8988T (cell line): ENCODE measurements around the gene CYP2W1.

Experiments
- DNase-seq: peaks from one replicate; pipeline ENCODE4 v3.0.0; 2011

CYP2W1 gene

DNA sequence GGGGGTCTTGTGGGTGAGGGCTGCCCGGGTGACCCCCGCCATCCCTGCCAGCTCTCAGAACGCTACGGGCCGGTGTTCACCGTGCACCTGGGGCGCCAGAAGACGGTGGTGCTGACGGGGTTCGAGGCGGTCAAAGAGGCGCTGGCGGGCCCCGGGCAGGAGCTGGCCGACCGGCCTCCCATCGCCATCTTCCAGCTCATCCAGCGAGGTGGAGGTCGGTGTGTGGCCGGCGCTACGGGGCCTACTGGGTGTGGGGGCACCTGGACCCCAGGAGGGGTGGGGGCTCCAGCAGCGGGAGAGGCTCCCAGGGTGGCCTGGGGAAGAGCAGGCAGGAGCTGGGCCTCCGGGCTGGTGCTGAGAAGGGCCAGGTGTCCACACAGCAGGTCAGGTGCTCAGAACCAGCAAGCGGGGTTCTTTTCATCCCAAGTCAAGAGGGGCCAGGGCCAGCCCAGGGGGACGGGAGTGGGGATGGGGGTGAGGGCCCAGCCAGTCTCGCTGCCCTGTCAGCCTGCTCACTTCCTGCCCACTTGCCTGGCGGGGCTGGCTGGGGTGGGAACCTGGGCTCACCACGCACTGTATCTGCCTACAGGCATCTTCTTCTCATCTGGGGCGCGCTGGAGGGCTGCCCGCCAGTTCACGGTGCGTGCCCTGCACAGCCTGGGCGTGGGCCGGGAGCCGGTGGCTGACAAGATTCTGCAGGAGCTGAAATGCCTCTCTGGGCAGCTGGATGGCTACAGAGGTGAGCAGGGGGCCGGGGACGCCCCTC, 1.6 kb downstream of the CYP2W1 start:
- DNase-seq, result no peak

DNA sequence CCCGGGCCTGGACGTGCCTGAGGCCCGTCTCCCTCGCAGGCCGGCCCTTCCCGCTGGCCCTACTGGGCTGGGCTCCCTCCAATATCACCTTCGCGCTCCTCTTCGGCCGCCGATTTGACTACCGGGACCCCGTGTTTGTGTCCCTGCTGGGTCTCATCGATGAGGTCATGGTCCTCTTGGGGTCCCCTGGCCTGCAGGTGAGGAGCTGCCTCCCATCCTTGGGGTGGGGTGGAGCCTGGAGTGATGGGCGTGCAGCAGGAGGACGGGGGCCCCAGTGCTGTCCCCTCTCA, 2.1 kb downstream of the CYP2W1 start:
- no peak for DNase-seq

DNA sequence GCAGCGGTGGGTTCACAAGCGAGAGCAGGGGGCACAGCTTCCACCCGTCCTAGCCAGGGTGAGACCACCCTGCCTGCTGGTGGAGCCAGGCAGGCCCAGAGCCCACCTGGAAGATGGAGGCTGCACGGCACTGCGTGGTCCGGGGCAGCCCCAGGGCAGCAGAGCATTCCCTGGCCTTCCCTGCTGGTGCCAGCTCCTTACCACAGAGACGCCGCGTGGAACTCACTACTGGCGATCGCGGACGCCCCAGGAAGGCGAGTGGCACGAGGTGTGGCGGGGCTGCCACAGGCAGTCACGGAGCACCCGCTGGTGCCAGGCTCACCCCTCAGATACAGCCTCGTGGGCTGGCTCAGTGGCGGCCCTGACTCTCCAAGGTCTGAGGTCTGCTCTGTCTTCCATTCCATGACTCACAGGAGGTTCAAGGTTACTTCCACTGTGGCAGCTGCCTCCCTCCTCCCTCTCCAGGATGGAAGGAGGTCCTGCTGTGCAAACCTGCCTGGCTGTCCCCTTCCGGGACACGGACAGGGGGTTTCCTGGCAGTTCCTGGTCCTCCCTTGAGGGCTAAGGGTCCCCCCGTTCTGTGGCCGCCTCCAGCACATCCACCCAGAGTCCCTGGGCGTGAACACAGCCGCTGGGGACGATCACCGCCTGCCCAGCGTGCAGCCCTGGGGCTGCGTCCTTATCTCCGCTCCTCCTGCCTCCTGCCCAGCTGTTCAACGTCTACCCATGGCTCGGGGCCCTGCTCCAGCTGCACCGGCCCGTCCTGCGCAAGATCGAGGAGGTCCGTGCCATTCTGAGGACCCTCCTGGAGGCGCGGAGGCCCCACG, 3.1 kb downstream of the CYP2W1 start:
- no peak for DNase-seq

DNA sequence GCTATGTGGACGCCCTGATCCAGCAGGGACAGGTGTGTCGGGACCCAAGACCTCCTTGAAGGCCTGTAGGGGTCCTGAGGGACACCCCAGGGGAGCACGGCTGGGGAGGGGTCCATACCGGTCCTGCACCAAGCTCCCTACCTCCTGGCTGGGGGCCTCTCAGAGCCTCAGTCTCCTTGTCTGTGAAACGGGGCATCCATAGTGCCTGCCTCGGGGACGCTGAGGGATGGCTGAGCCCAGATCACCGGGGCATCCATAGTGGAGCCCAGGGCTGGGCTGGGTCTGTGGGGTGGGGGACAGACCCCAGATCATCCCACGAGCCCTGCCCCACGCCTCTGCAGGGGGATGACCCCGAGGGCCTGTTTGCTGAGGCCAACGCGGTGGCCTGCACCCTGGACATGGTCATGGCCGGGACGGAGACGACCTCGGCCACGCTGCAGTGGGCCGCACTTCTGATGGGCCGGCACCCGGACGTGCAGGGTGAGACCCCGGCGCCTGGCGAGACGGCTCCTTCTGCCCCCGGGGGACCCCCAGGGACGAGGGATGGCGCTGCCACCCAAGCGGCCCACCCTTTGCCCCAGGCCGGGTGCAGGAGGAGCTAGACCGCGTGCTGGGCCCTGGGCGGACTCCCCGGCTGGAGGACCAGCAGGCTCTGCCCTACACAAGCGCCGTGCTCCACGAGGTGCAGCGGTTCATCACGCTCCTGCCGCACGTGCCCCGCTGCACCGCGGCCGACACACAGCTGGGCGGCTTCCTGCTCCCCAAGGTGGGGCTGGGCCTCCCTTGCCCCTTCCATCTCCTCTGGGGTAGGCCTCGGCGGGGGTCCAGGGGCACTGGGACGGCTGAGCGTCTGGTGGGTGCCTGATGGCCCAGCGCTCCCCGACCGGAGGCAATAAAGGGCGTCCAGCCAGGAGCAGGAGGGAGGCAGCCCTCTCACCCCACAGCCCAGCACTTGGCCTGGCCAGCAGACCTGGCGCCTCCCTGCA, 4.1 kb downstream of the CYP2W1 start:
- no peak for DNase-seq

DNA sequence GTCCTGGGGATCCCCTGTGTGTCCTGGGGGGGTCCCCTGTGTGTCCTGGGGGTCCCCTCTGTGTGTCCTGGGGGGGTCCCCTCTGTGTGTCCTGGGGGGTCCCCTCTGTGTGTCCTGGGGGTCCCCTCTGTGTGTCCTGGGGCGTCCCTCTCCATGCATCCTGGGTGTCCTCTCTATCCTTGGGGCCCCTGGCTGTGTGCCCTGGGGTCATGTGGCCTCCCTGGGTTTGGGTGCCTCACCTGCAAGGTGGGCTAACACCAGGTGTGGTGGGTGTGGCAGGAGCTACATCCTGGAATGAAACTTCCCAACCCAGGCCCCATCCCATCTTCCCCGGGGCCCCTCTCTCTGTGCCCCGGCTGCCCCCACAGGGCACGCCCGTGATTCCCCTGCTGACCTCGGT, 4.9 kb downstream of the CYP2W1 start:
- DNase-seq, result no peak

DNA sequence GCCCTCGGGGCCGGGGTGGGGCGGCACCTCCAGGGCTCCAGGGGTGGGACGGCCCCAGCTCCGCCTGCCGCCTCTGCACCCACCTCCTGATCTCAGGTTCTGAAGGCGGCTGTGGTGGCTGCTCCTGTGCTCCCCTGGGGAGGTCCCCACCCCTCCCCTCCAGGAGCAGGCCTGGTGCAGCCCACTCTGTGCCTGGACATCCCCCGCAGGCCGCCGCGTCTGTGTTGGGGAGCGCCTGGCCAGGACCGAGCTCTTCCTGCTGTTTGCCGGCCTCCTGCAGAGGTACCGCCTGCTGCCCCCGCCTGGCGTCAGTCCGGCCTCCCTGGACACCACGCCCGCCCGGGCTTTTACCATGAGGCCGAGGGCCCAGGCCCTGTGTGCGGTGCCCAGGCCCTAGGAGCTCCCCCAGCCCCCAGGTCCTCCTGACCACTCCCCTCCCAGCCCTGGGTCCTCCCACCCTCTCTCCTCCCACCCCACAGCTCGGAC, 5.5 kb downstream of the CYP2W1 start:
- DNase-seq, result no peak

DNA sequence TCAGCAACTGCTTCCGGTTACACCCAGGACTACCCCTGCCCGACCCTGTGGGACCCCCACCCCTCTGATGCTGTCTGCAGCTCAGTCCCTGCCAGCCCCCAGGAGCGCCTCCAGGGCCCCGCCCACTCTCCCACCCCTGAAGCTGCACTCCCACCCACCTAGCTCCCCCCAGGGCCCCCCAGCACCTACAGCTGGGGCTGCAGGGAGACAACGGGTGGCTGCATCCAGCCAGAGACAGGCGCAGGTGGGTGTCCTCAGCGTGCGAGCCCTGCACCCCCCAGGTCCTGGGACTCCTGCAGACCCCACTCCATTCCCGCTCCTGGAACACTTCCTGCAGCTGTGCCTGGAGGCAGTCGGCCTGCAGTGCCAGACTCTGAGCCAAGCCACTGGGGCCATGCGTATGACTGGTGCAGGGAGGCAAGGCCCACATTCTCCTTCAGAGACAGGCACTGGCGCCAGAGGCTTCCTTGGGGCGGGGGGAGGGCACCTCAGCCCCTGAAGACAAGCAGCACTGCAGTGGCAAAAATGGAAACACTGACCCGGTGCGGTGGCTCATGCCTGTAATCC, 6.1 kb downstream of the CYP2W1 start:
- DNase-seq, result no peak

DNA sequence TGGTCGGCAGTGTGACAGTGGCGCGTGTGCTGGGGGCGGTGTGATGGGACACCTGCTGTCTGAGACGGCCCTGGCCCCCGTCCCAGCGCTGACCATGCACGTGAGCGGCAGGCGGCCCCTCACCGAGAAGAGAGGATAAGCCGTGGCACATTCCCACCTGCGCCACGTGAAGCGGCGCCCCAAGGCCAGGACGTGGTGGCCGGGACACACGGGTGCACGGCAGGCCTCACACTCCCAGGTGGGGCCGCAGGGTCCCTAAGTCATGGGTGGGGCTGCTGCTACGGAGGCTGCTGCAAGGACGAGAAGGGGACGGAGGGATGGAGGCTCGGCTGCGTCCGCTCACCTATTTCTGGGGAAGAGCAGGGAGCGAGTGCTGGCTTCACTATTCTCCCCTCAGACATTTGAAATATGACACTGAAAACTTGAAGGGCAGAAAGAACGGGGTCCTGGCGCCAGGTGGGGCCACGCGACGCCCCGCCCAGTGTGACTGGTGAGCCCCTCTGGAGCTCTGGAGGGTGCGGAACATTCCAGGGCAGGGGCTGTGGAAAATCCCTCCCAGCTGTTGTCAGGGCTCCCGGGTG, 7.5 kb downstream of the CYP2W1 start:
- no peak for DNase-seq

DNA sequence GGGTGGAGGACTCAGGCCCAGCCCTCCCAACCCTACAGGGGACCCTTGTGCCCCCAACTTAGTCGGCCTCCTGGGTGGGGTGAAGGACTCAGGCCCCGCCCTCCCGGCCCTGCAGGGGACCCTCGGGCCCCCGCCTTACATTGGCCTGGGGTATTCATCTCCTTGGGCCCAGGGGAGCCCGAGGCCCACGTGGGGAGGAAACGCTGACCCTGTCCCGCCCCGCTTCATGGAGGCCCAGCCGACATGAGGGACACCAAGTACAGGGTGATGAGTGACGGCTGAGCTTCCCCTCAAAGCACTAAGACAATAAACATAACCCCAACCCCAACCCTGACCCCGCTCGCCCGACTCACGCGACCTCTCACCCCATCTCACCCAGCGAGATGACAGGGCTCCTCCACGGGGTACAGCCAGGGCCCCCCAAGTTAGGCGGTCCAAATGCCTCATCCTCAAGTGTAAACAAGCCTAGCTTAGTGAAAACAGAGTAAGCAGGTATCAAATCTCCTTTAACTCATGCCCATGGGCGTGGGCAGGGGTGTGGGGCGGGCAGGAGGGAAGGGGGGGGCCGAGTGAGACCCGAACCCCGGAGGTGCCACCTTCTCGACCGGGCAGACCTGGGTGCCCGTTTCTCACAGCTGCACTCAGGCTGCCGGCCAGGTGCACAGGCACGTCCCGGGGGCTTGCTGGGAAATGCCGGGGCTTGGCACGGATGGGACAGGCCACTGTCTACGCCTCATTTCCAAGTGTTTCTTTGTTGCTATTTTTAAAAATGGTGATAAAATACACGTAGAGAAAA, 8.2 kb downstream of the CYP2W1 start:
- DNase-seq, result no peak

DNA sequence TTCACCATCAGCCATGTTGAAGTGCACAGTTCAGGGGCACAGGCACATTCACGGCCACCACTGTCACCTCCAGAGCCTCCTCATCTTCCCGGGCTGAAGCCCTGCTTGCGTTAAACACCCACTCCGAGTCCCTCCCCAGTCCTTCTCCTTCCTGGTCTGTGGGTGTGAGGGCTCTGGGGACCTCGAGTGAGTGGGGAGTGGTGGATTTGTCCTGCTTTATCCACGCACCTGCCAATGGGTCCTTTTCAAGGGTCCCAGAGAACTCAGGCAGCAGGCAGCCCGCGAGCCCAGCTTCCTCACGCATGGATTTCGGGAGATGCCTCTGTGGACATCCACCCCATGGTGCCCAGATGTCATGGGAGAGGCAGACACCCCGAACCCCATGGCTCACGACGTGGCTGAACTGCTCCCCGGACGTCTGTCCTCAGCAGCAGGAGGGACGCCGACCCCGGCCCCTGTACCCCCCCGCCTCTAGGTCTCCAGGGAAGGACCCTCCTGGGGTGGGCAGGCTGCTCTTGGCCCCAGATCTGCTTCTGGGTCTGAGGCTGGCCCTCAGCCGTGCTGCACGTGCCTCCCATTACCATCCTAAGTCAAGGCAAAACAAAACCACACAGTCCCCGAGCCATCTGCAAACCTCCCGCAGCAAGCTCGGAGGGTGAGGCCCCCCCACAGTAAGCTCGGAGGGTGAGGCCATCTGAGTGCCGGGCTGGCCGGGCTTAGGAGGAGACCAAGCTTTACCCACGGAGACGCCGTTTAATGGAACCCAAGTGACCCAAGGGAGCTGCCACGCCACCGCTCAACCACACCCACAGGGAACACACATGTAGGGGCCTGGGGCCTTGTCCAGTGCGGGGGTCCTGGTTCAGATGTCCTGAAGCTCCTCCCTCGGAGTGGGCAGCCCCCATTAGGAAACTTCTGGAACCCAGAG, 9.0 kb downstream of the CYP2W1 start:
- DNase-seq, result no peak

DNA sequence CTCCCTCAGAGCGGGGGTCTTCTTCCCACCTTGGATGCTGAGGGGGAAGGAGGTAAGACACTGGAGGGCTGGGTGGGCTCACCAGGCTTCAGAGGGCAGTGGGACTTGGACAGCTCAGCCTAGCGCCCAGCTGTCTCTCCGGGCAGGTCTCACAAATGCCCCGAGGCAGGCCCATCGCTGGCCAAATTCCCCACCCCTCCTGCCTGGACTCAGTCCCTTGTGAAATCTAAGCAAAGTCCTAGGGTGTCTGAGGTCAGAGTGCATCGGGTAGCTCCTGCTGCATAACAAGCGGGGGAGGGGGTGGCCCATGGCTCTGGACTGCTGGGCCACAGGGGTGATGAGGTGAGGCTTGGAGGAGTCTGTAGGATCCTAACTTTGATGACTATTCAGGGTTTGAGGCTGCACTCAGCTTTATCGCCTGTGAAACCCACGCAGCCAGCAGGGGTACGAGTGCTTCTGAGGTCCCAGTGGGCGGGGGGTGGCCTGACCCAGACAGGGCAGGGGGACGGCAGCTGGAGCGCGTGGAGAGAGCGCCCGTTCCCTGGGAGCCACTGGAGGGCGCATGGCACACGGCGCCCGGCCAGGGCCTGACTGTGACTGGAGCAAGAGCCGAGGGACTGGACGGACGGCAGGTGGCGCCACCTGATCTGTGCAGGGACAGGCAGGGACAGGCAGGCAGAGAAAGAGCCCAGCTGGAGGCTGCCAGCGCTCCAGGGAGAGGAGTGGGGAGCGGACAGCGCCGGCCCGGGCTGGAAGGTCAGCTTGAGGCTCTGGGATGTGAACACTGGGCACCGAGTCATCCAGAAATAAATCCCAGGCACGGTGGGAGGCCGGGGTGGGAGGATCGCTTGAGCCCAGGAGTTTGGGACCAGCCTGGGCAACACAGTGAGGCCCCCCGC, 10.0 kb downstream of the CYP2W1 start:
- peak; percentile 73 for DNase-seq

DNA sequence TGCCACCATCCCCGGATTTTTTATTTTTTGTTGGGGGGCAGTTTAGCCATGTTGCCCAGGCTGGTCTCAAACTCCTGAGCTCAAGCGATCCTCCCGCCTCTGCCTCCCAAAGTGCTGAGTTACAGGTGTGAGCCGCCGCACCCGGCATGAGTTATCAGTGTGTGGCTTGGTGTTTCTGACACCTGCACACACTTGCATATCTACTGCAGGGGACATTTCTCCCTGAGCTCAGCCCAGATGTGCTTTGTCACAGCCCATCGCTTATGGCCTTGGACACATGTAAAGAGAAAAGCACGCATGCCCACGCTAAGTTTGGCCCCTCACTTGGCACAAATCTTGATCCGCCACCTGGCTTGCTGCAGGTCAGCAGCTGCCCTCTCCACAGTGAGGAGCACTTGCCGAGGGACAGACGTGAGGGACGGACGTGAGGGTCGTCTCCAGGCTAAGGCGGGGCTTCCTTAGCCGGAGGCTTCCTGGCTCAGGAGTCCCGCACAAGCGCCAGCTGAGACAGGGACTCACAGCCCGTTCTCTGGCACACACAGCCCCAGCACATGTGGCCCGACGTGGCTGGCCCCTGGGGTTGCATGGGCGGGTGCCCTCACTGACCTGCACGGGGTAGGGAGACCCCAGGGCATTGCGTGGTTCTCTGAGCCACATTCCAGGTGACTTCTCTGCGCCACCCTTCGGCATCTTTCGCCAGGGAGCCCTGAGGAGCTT, 11.8 kb downstream of the CYP2W1 start:
- DNase-seq, result no peak

DNA sequence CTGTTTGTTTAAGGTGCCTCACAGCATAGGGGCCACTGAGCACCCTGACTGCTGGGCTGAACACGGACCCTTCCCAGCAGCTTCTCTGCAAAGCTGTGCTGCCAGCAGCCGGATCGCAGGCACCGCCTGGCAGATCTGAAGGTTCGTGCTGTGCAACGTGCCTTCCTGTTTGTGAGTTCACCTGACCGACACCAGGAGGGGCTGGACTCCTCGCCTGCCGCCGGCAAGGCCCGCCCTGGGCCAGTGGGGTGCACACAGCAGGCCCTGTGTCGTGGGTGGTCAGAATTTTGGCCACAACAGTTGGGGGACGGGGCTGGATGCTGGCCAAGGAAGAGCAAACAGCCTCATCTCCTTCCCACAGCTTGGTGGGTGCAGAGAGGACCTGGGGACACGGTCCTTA, 12.6 kb downstream of the CYP2W1 start:
- no peak for DNase-seq

DNA sequence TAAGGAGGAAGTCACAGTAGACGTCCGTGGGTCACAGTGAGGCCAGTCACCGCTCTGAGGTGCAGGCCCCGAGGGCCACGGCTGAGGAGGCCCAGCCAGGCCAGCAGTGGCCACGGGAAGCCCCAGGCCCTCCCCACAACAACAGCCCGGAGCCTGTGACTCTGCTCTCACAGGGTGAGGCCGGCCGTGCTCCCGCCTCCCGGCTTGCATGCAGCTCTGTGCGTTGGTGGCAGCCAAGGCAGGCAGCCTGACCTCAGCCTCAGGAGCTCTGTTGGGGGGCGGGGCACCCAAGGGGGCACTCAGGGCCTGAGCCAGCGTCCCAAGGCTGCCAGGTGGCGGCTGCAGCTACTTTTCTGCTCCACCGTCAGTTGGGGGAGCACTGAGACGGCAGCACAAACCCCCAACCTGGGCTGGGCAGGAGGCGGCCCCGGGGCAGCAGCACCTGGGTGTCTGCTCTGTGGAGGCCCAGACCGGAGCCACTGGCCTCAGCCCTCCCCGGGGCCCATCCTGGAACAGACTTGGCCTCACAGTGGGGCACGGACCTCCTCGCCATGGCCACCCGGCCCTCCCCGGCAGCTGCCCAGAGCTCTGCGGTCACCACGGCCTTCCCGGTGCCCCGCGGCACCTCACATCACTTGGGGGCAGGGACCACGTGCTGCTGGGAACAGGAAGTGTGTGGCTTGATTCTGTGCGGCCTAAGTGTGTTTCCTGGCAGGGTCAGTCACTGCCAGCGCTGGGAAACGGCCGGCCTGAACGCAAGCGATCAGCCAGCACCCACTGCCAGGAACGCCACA, 13.3 kb downstream of the CYP2W1 start:
- no peak for DNase-seq

DNA sequence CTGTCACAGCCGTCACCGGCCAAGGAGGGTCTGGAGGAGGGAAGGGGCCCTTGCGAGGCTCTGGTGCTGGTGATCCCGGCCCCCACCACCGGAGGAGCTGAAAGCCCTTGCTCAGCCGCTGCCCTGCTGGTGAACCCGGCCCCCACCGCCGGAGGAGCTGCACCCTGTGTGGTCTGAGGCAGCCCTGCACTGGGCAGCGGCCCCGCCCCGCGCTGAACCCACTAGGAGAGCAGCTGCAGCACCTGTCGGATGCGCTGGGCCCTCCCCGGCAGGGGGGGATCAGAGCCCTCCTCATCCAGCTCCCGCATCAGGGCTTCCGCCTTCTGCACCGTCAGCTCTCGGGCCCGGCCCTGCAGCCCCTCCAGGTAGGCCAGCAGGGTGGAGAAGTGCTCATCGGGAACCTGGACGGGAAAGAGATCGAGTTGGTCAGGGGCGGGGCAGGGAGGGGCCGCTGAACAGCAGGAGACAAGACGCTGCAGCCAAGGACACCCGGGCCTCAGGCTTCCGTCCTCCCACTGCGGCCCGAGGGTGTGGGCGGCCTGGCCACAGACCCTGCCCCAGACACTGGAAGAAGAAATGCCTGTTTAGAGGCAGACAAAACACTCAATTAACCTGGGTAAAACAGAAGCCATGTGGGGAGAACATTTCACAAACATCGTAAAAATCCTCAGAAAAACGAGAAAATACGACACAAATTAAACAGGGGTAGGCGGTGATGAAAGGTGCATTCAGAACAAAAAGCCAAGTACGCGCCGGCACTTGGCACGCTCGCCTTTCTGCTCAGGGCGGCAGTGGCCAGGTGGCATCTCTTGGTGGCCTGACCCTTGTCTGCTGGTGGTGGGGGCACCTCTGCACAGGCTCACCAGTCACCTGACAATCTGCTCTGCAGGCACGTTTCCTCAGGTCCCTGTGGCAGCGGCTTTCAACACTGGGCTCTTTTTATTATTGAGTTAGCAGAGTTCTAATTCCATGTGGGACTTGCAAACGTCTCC, 14.7 kb downstream of the CYP2W1 start:
- DNase-seq, result no peak

DNA sequence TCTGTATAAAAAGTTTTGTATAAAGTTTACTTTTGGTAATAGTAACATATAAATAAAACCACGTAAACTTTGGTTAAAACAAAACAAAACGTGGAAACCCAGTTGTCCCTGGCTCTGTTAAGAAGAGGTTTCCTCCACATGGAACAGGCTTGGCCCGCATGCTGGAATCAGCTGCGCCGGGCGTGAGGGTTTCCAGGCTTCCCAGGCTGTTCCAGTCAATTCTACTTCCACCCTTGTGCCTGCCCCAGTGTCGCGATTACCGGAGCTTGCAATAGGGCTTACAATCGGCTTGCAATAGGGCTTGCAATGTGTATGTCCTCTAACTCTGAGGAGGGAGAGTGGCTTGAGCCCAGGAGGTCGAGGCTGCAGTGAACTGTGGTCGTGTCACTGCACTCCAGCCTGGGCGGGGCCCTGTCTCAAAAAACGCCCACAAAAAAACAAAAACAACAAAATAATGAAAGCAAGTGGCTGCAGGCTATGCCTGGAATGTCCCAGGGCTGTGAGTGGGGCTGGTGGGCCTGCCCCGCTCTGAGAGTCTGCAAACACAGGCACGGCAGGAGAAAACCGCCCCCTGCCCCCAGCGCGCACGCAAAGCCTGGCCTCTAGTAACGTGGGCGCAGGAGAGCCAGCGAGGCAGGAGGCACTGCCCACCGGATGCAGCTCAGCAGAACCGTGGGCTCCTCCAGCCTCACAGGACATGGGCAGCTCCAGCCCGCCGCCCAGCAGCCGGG, 16.3 kb downstream of the CYP2W1 start:
- no peak for DNase-seq
